ENCODE results near the gene TPH1. TPM values are rescaled to one million over a fixed set of nuclear protein-coding genes. Genes with fewer than 3 reads are reported as not detected.

Gene TPH1
- total and polyA plus RNA-seq, 2 of the 8 experiments (the other 6 are each of a cell fraction or from before 2014, with no cell fraction given): 0.09 to 0.22 TPM

- TF ChIP-seq CHD7 (IDR thresholded peaks at IDR 0.05; ENCODE audit: insufficient replicate concordance, low read length) (no peak), CEBPB (IDR thresholded peaks at IDR 0.05; ENCODE audit: low read depth, low read length) (no peak), PHF8 (conservative IDR thresholded peaks at IDR 0.05; ENCODE audit: low read depth, low read length) (peak; percentile 21; the same call in 1 of the 2 replicates), JUND (IDR thresholded peaks at IDR 0.05; ENCODE audit: low read length) (no peak), ZNF274 (IDR thresholded peaks at IDR 0.05; ENCODE audit: borderline replicate concordance, extremely low read depth, low read length) (no peak), HDAC2 (IDR thresholded peaks at IDR 0.05; ENCODE audit: borderline replicate concordance in 1 of 2, low read depth in 2 of 2, low read length in 2 of 2) (0 out of 4 replicates have a peak, but pooled peaks of 1 of the 2 experiments have one; percentile 60), YY1 (IDR thresholded peaks at IDR 0.05; ENCODE audit: low read depth, low read length) (0 out of 2 replicates have a peak, but pooled peaks have one; percentile 4), TEAD4 (IDR thresholded peaks at IDR 0.05; ENCODE audit: low read depth, low read length) (no peak), RBBP5 (IDR thresholded peaks at IDR 0.05; ENCODE audit: borderline replicate concordance, low read depth, low read length) (0 out of 2 replicates have a peak, but pooled peaks have one; percentile 5)
Measured at GRCh38 chr11:18012906-18013781, 32.9 kb downstream of the TPH1 start, which contains the start of gene SERGEF (continued).
